ENCODE measurements around the gene CD99. TPM values are rescaled to one million over a fixed set of nuclear protein-coding genes. Genes with fewer than 3 reads are reported as not detected.

The CD99 gene
- total RNA-seq, 4 donors from 2014 or later: 134 to 178 (median 143) TPM

DNA sequence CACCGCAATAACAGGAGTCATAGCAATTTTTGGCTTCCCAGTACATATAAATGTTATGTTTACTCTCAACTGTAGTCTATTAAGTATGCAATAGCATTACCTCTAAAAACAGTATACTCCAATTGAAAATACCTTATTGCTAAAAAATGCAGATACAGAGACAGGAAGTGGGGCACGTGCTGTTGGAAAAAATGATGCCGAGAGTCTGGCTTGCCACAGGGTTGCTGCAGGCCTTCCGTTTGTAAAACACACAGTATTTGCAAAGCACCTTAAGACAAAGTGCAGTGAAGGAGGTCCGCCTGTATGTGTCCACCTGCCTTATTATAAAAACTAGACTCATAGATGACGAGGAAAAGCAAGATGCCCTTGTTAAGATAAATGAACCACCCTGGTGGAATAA lies 23.5 kb downstream of the CD99 start:
- H3K27ac ChIP-seq: no peak overlapping the region
- intact Hi-C loops (cut with DNase I; ENCODE audit: low total_unique reads): no loop called here
- no peaks in the 10 kb centered on the region for H3K27me3 ChIP-seq
- H3K4me1 ChIP-seq: peaks cover 6 to 27% (median 13%) of the 10 kb centered on the region in 4 donors
- TF ChIP-seq, protein P1, sequence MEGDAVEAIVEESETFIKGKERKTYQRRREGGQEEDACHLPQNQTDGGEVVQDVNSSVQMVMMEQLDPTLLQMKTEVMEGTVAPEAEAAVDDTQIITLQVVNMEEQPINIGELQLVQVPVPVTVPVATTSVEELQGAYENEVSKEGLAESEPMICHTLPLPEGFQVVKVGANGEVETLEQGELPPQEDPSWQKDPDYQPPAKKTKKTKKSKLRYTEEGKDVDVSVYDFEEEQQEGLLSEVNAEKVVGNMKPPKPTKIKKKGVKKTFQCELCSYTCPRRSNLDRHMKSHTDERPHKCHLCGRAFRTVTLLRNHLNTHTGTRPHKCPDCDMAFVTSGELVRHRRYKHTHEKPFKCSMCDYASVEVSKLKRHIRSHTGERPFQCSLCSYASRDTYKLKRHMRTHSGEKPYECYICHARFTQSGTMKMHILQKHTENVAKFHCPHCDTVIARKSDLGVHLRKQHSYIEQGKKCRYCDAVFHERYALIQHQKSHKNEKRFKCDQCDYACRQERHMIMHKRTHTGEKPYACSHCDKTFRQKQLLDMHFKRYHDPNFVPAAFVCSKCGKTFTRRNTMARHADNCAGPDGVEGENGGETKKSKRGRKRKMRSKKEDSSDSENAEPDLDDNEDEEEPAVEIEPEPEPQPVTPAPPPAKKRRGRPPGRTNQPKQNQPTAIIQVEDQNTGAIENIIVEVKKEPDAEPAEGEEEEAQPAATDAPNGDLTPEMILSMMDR (IDR thresholded peaks at IDR 0.05): no peak
- TF ChIP-seq EP300 (IDR thresholded peaks at IDR 0.05; ENCODE audit: low read depth) (no peak), POLR2A (IDR thresholded peaks at IDR 0.05) (no peak), POLR2AphosphoS5 (IDR thresholded peaks at IDR 0.05) (no peak)
- DNase-seq: no peak
- H3K36me3 ChIP-seq: peaks cover 0 to 22% (median 7%) of the 10 kb centered on the region in 4 donors
- no peaks in the 10 kb centered on the region for H3K9me3 ChIP-seq
- in situ Hi-C loops (cut with MboI; ENCODE audit: low pct_ligation_motif_present in 1 of 4, low pct_unique_long_range_greater_than_20kb in 1 of 4, low sequenced_read_pairs in 3 of 4): no loop called here
- no peak overlapping the region for H3K4me3 ChIP-seq
- WGBS, 2 donors (ENCODE audit: low coverage in 1 of 2): 82 to 84% methylated on average over 4 to 6 of the region's 6 CpGs

DNA sequence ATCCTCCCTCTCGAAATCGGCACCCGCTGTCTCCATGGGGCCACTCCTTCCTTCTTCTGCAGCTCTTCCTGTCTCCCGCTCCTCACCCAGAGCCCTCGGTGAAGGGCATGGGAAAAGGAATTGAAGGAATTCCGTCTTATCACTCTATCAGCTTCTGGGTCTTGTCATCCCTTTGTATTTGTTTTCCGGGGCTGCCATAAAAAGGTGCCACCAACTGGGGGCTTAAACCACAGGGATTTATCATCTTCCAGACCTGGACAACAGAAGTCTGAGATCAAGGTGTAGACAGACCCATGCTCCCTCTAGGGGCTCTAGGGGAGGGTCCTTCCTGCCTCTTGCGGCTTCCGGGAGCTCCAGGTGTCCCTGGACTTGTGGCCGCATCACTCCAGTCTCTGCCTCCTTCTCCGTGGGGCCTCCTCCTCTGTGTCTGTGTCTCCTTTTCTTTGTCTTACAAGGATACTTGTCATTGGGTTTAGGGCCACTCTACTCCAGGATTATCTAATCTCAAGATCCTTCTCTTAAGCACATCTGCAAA lies 24.0 kb downstream of the CD99 start:
- Histone ChIP-seq H3K36me3 (peaks cover 0 to 28% (median 10%) of the 10 kb centered on the region in 4 donors), H3K4me1 (peaks cover under 1 to 21% (median 7%) of the 10 kb centered on the region in 4 donors), H3K4me3 (no peak overlapping the region), H3K9me3 (no peaks in the 10 kb centered on the region), H3K27ac (no peak overlapping the region), H3K27me3 (no peaks in the 10 kb centered on the region)
- DNase-seq: no peak
- intact Hi-C loops (cut with DNase I; ENCODE audit: low total_unique reads) (no loop called here), in situ Hi-C loops (cut with MboI; ENCODE audit: low pct_ligation_motif_present in 1 of 4, low pct_unique_long_range_greater_than_20kb in 1 of 4, low sequenced_read_pairs in 3 of 4) (no loop called here)
- 89% methylated on average over 11 of the region's 11 CpGs; no CpG with 5 or more reads in 1 of the 2 donors for WGBS, 2 donors (ENCODE audit: low coverage in 1 of 2)
- TF ChIP-seq EP300 (IDR thresholded peaks at IDR 0.05; ENCODE audit: low read depth) (no peak), POLR2AphosphoS5 (IDR thresholded peaks at IDR 0.05) (no peak), POLR2A (IDR thresholded peaks at IDR 0.05) (no peak)
- TF ChIP-seq, protein P1 (IDR thresholded peaks at IDR 0.05): no peak

DNA sequence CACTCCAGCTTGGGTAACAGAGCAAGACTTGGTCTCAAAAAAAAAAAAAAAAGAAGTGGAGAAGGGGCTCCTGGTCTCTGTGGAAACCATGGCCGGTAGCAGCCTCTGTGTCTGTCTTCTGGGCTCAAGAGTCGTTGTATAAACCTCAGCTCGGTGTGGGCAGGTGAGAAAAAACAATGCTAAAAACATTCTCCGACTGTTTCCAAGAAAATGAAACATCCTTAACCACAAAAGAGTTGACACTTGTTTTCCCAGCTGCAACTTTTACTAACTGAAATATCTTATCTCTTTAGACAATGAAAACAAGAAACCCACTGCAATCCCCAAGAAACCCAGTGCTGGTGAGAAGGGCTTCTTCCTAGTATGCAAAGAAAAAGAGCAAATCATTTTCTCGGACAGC lies 26.2 kb downstream of the CD99 start:
- Histone ChIP-seq H3K4me1 (peaks cover 0 to 1% (median 0%) of the 10 kb centered on the region in 4 donors), H3K9me3 (no peaks in the 10 kb centered on the region), H3K36me3 (peaks cover 0 to 44% (median 20%) of the 10 kb centered on the region in 4 donors), H3K27ac (no peak overlapping the region), H3K27me3 (no peaks in the 10 kb centered on the region), H3K4me3 (no peak overlapping the region)
- DNase-seq: no peak
- no peak for TF ChIP-seq POLR2AphosphoS5 (IDR thresholded peaks at IDR 0.05)
- no peak for TF ChIP-seq POLR2A (IDR thresholded peaks at IDR 0.05)
- no peak for TF ChIP-seq EP300 (IDR thresholded peaks at IDR 0.05; ENCODE audit: low read depth)
- TF ChIP-seq, protein P1 (IDR thresholded peaks at IDR 0.05): no peak
- WGBS, 2 donors (ENCODE audit: low coverage in 1 of 2): 82 to 83% methylated on average over 5 of the region's 5 CpGs
- in situ Hi-C loops (cut with MboI; ENCODE audit: low pct_ligation_motif_present in 1 of 4, low pct_unique_long_range_greater_than_20kb in 1 of 4, low sequenced_read_pairs in 3 of 4) (no loop called here), intact Hi-C loops (cut with DNase I; ENCODE audit: low total_unique reads) (no loop called here)

DNA sequence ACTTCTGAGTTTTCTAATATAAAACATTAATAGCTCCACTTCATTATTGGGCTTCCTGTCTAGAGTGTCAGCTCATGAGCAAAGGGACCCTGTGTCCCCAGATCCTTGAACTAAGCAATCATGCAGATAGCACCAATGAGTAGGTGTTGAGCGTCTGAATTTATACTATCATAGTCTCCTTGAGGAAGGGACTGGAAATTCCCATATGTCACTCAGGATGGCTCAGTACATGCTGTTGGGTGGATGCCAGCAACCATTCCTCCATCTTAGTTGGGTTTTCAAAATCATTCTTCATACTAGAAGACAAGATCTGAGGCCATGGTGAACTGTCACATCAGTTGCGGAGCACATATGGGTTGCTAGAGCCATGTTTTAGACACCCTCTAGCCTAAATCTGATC lies 27.7 kb downstream of the CD99 start:
- TF ChIP-seq, protein P1 (IDR thresholded peaks at IDR 0.05): no peak
- TF ChIP-seq POLR2A (IDR thresholded peaks at IDR 0.05) (no peak), EP300 (IDR thresholded peaks at IDR 0.05; ENCODE audit: low read depth) (no peak), POLR2AphosphoS5 (IDR thresholded peaks at IDR 0.05) (no peak)
- H3K4me1 ChIP-seq: no peaks in the 10 kb centered on the region
- H3K36me3 ChIP-seq: peaks cover 0 to 59% (median 27%) of the 10 kb centered on the region in 4 donors

More for the DNA sequence above, 27.7 kb downstream of the CD99 start:
- no peak for DNase-seq
- Histone ChIP-seq H3K4me3 (no peak overlapping the region), H3K27ac (no peak overlapping the region), H3K9me3 (no peaks in the 10 kb centered on the region), H3K27me3 (no peaks in the 10 kb centered on the region)
- intact Hi-C loops (cut with DNase I; ENCODE audit: low total_unique reads) (no loop called here), in situ Hi-C loops (cut with MboI; ENCODE audit: low pct_ligation_motif_present in 1 of 4, low pct_unique_long_range_greater_than_20kb in 1 of 4, low sequenced_read_pairs in 3 of 4) (no loop called here)
- WGBS, 2 donors (ENCODE audit: low coverage in 1 of 2): 93% methylated on average over 2 of the region's 2 CpGs; no CpG with 5 or more reads in 1 of the 2 donors
